ENCODE results near the gene TTC21A. TPM values are rescaled to one million over a fixed set of nuclear protein-coding genes. Genes with fewer than 3 reads are reported as not detected.

The TTC21A gene
- total RNA-seq, 1 donor from 2014 or later, result 6.2 TPM

GRCh38 chr3:39137991-39138803 lies 30.7 kb downstream of the TTC21A start:
- peaks cover 46% of the 10 kb centered on the region for H3K4me1 Mint-ChIP-seq (ENCODE audit: low read depth)
- no peak overlapping the region for H3K4me3 Mint-ChIP-seq (ENCODE audit: unreplicated experiment)
- no peaks in the 10 kb centered on the region for H3K9me3 Mint-ChIP-seq (ENCODE audit: low read depth)
- DNase-seq (ENCODE audit: low spot score), result peak; percentile 46
- H3K36me3 Mint-ChIP-seq (ENCODE audit: low read depth), result peaks cover 22% of the 10 kb centered on the region
- no peaks in the 10 kb centered on the region for H3K27me3 Mint-ChIP-seq (ENCODE audit: low read depth)
- TF ChIP-seq CTCF (IDR thresholded peaks at IDR 0.05), result no peak
- peak overlapping the region; percentile 38 for H3K27ac Mint-ChIP-seq (ENCODE audit: unreplicated experiment)

- H3K4me3 Mint-ChIP-seq (ENCODE audit: unreplicated experiment), result no peak overlapping the region
- H3K27ac Mint-ChIP-seq (ENCODE audit: unreplicated experiment), result peak overlapping the region; percentile 51
- peaks cover 46% of the 10 kb centered on the region for H3K4me1 Mint-ChIP-seq (ENCODE audit: low read depth)
- no peaks in the 10 kb centered on the region for H3K9me3 Mint-ChIP-seq (ENCODE audit: low read depth)
- H3K36me3 Mint-ChIP-seq (ENCODE audit: low read depth), result peaks cover 25% of the 10 kb centered on the region
- no peak for TF ChIP-seq CTCF (IDR thresholded peaks at IDR 0.05)
- peak; percentile 58 for DNase-seq (ENCODE audit: low spot score)
- no peaks in the 10 kb centered on the region for H3K27me3 Mint-ChIP-seq (ENCODE audit: low read depth)
Measured at GRCh38 chr3:39138804-39139415, 31.4 kb downstream of the TTC21A start.

- no peak for TF ChIP-seq CTCF (IDR thresholded peaks at IDR 0.05)
- Mint-ChIP-seq H3K27ac (ENCODE audit: unreplicated experiment) (peak overlapping the region; percentile 63), H3K36me3 (ENCODE audit: low read depth) (peaks cover 30% of the 10 kb centered on the region), H3K9me3 (ENCODE audit: low read depth) (no peaks in the 10 kb centered on the region), H3K27me3 (ENCODE audit: low read depth) (no peaks in the 10 kb centered on the region), H3K4me3 (ENCODE audit: unreplicated experiment) (no peak overlapping the region), H3K4me1 (ENCODE audit: low read depth) (peaks cover 48% of the 10 kb centered on the region)
- DNase-seq (ENCODE audit: low spot score), result no peak
Measured at GRCh38 chr3:39139442-39139841, 32.0 kb downstream of the TTC21A start.

DNA sequence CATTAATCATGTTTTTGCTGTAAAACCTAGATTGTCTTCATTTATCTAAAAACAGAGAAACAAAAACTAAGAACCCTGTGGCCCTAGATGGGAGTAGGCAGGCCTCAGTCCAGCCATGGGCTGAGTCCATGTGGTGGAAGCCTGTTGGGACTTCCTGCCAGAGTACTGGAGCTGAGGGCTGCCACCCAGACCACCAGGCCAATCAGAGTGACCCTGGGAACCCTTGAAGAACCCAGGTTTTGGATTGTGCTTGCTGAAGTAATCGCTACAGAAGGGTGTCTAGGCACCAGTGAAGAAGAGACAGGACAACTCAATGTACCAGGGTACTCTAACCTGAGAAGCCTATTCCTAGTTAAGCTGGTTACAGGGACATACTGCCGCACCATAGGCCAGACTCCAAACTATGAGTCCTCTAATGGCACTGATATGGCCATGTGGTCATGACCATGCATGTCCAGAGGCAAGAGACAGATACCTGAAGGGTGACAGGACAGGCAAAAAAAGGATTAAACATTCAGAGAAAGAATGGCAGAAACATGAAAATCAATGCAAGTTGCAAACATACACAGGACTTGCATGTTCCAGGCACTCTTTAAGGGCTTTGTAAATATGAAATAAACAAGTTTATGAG lies 33.0 kb downstream of the TTC21A start:
- no peak for TF ChIP-seq CTCF (IDR thresholded peaks at IDR 0.05)
- H3K4me1 Mint-ChIP-seq (ENCODE audit: low read depth), result peaks cover 52% of the 10 kb centered on the region
- H3K4me3 Mint-ChIP-seq (ENCODE audit: unreplicated experiment), result no peak overlapping the region
- no peaks in the 10 kb centered on the region for H3K27me3 Mint-ChIP-seq (ENCODE audit: low read depth)
- no peak for DNase-seq (ENCODE audit: low spot score)
- H3K9me3 Mint-ChIP-seq (ENCODE audit: low read depth), result no peaks in the 10 kb centered on the region
- peak overlapping the region; percentile 69 for H3K27ac Mint-ChIP-seq (ENCODE audit: unreplicated experiment)
- H3K36me3 Mint-ChIP-seq (ENCODE audit: low read depth), result peaks cover 36% of the 10 kb centered on the region
